Keratinocyte (primary cell): ENCODE data around the gene CAPZB. TPM values are rescaled to one million over a fixed set of nuclear protein-coding genes. Genes with fewer than 3 reads are reported as not detected.

ENCODE experiments used
- DNase-seq: peaks from one replicate; pipeline ENCODE4 v3.0.0-alpha.2; 2011; ENCODE audit warnings: low read depth, missing footprints, low spot score
- FAIRE-seq: peaks from 2 replicates; lab custom pipeline; 2011; peaks lifted over from hg19 to GRCh38; lab: Jason Lieb, UNC
- H2AFZ ChIP-seq: 2 replicates; pipeline ENCODE4 v1.6.0; 2012; ENCODE audit warnings: low read length, control low read depth, inconsistent platforms; ENCODE audit not compliant: control insufficient read depth
- H3K27ac ChIP-seq: 2 replicates; pipeline ENCODE4 v1.5.1; 2011; ENCODE audit warnings: low read length; ENCODE audit not compliant: control insufficient read depth, insufficient read depth
- H3K27me3 ChIP-seq: 3 replicates; pipeline ENCODE4 v1.6.0; 2011; ENCODE audit warnings: low read length; ENCODE audit not compliant: control insufficient read depth, insufficient read depth; ENCODE audit errors: extremely low read depth
- H3K36me3 ChIP-seq, 2 experiments: 2 replicates in 1 of 2; 3 replicates in 1 of 2; pipeline ENCODE4 v1.5.1; 2011; ENCODE audit warnings: low read length in 2 of 2, mild to moderate bottlenecking in 1 of 2; ENCODE audit not compliant: control insufficient read depth in 2 of 2, insufficient read depth in 2 of 2; ENCODE audit errors: extremely low read depth in 1 of 2
- H3K4me1 ChIP-seq: 3 replicates; pipeline ENCODE4 v1.5.1; 2011; ENCODE audit warnings: low read length; ENCODE audit not compliant: control insufficient read depth, insufficient read depth; ENCODE audit errors: extremely low read depth
- H3K4me2 ChIP-seq: 3 replicates; pipeline ENCODE4 v1.6.0; 2011; ENCODE audit warnings: low read depth, low read length; ENCODE audit not compliant: control insufficient read depth, insufficient read depth; ENCODE audit errors: extremely low read depth
- H3K4me3 ChIP-seq, 3 experiments: fragments of 200-600 bp in 1 of 3; sonication (generic) in 1 of 3; 2 replicates in 2 of 3; 3 replicates in 1 of 3; pipeline ENCODE4 v1.5.1; 2011 to 2016; ENCODE audit warnings: low read length in 3 of 3, mild to moderate bottlenecking in 3 of 3, control low read depth in 2 of 3, inconsistent platforms in 1 of 3, low read depth in 1 of 3, mixed read lengths in 1 of 3, mixed run types in 1 of 3, moderate library complexity in 1 of 3; ENCODE audit not compliant: control insufficient read depth in 2 of 3, insufficient read depth in 2 of 3; ENCODE audit errors: extremely low read depth in 1 of 3
- H3K79me2 ChIP-seq: 2 replicates; pipeline ENCODE4 v1.6.0; 2012; ENCODE audit warnings: low read length; ENCODE audit not compliant: control insufficient read depth, insufficient read depth
- H3K9ac ChIP-seq: 3 replicates; pipeline ENCODE4 v1.6.0; 2011; ENCODE audit warnings: low read length; ENCODE audit not compliant: control insufficient read depth, insufficient read depth; ENCODE audit errors: extremely low read depth
- H3K9me1 ChIP-seq: 3 replicates; pipeline ENCODE4 v1.6.0; 2011; ENCODE audit warnings: low read length; ENCODE audit not compliant: control insufficient read depth, insufficient read depth; ENCODE audit errors: extremely low read depth
- H3K9me3 ChIP-seq: 2 replicates; pipeline ENCODE4 v1.5.1; 2012; ENCODE audit warnings: low read depth, low read length; ENCODE audit not compliant: control insufficient read depth
- H4K20me1 ChIP-seq: 3 replicates; pipeline ENCODE4 v1.6.0; 2011; ENCODE audit warnings: low read length; ENCODE audit not compliant: control insufficient read depth, insufficient read depth; ENCODE audit errors: extremely low read depth
- CTCF ChIP-seq, 3 experiments: IDR thresholded peaks in 1 of 3; conservative IDR thresholded peaks in 1 of 3; optimal IDR thresholded peaks in 1 of 3; 2 replicates in 2 of 3; 3 replicates in 1 of 3; pipeline versions ENCODE3 to v1.5.1; 2011; ENCODE audit warnings: low read length in 3 of 3, mild to moderate bottlenecking in 3 of 3, moderate library complexity in 2 of 3, control low read depth in 1 of 3, inconsistent platforms in 1 of 3; ENCODE audit not compliant: insufficient read depth in 2 of 3; ENCODE audit errors: extremely low read depth in 1 of 3
- EZH2 ChIP-seq: IDR thresholded peaks from one replicate; pipeline ENCODE4 v1.6.1; 2012; ENCODE audit warnings: inconsistent platforms, mild to moderate bottlenecking, low read length, moderate library complexity
- dilution Hi-C: fragments of 300-500 bp; cut with MboI; formaldehyde crosslinking; loops from one replicate; pipeline ENCODE4 v1.7.0; 2020; ENCODE audit warnings: low sequenced_read_pairs; ENCODE audit not compliant: extremely low pct_ligation_motif_present
- polyA plus RNA-seq, 5 experiments: library from polyadenylated mRNA; depleted of rRNA in 3 of 5; stranded (reverse) in 3 of 5; stranded (forward) in 1 of 5; unstranded in 1 of 5; fragments of >200 nt; gene quantifications; 1 replicate in 1 of 5; 2 replicates in 3 of 5; 3 replicates in 1 of 5; pipeline versions ENCODE4 v1.2.1 to v1.2.3, GENCODE V29; 2011 to 2012; ENCODE audit warnings: missing spikeins in 2 of 5, low read depth in 1 of 5, low replicate concordance in 1 of 5

CAPZB gene
- polyA plus RNA-seq, 1 donor (not counting 4 experiments of a cell fraction or from before 2014, with no cell fraction given): 193 TPM

- Histone ChIP-seq H3K4me3 (no peak overlapping the region), H3K36me3 (peaks cover 10 to 11% of the 10 kb centered on the region in 2 experiments), H3K9me3 (no peaks in the 10 kb centered on the region), H2AFZ (no peak overlapping the region), H3K27me3 (no peaks in the 10 kb centered on the region), H3K9me1 (peaks cover 7% of the 10 kb centered on the region), H3K9ac (no peak overlapping the region), H3K4me1 (peaks cover 25% of the 10 kb centered on the region), H3K4me2 (no peak overlapping the region), H3K79me2 (peaks cover 93% of the 10 kb centered on the region), H4K20me1 (peaks cover 52% of the 10 kb centered on the region), H3K27ac (no peak overlapping the region)
- TF ChIP-seq EZH2 (no peak), CTCF (optimal IDR thresholded peaks at IDR 0.05 in 1 of 3, IDR thresholded peaks at IDR 0.05 in 1 of 3, conservative IDR thresholded peaks at IDR 0.05 in 1 of 3; ENCODE audit: extremely low read depth in 1 of 3, insufficient read depth in 2 of 3, low read length in 3 of 3) (no peak)
- FAIRE-seq (no peak), DNase-seq (no peak)
- dilution Hi-C loops: no loop called here
Observed at GRCh38 chr1:19465650-19466049, 19.7 kb downstream of the CAPZB start.

GRCh38 chr1:19465123-19465522, 20.2 kb downstream of the CAPZB start:
- H3K27ac ChIP-seq: no peak overlapping the region
- H3K4me3 ChIP-seq: no peak overlapping the region
- H3K4me2 ChIP-seq: no peak overlapping the region
- TF ChIP-seq CTCF (optimal IDR thresholded peaks at IDR 0.05 in 1 of 3, IDR thresholded peaks at IDR 0.05 in 1 of 3, conservative IDR thresholded peaks at IDR 0.05 in 1 of 3; ENCODE audit: extremely low read depth in 1 of 3, insufficient read depth in 2 of 3, low read length in 3 of 3) (no peak), EZH2 (no peak)
- H3K27me3 ChIP-seq: no peaks in the 10 kb centered on the region
- DNase-seq (no peak), FAIRE-seq (no peak)
- H3K9me1 ChIP-seq: peaks cover 7% of the 10 kb centered on the region
- H3K79me2 ChIP-seq: peaks cover 90% of the 10 kb centered on the region
- H2AFZ ChIP-seq: no peak overlapping the region
- peaks cover 48% of the 10 kb centered on the region for H4K20me1 ChIP-seq
- dilution Hi-C loops: no loop called here
- H3K9ac ChIP-seq: no peak overlapping the region
- H3K4me1 ChIP-seq: peaks cover 25% of the 10 kb centered on the region
- peaks cover 9 to 11% of the 10 kb centered on the region in 2 experiments for H3K36me3 ChIP-seq
- no peaks in the 10 kb centered on the region for H3K9me3 ChIP-seq
